RKO (cell line): Measurements from ENCODE around the gene RANBP1.

Source experiments
- DNase-seq: peaks from one replicate; pipeline ENCODE4 v3.0.0-alpha.2; 2016; ENCODE audit warnings: low spot score

The RANBP1 gene

GRCh38 chr22:20109411-20110358, 6.2 kb upstream of the RANBP1 start:
- no peak for DNase-seq

- DNase-seq = no peak
These were observed 5.4 kb upstream of the RANBP1 start for GRCh38 chr22:20110359-20110985.

- peak; percentile 53 for DNase-seq
These were observed 4.7 kb upstream of the RANBP1 start for GRCh38 chr22:20111045-20111688.

- no peak for DNase-seq
These were observed 3.9 kb upstream of the RANBP1 start for GRCh38 chr22:20111689-20112622.

- no peak for DNase-seq
These were observed 3.0 kb upstream of the RANBP1 start for GRCh38 chr22:20112623-20113511.

GRCh38 chr22:20113551-20114310, 2.2 kb upstream of the RANBP1 start:
- no peak for DNase-seq

GRCh38 chr22:20114506-20115475, 1.1 kb upstream of the RANBP1 start:
- no peak for DNase-seq

- no peak for DNase-seq
These were observed 559 bp downstream of the RANBP1 start for GRCh38 chr22:20116376-20116950.

- peak; percentile 98 for DNase-seq
These were observed 1.2 kb downstream of the RANBP1 start, which contains the start of gene TRMT2A for GRCh38 chr22:20116951-20117632. TRMT2A (minus strand) TSS chr22:20117226; CDS start chr22:20116906, 320 bp downstream.

GRCh38 chr22:20117633-20118299, 1.9 kb downstream of the RANBP1 start:
- peak; percentile 67 for DNase-seq

- peak; percentile 54 for DNase-seq
These were observed 2.6 kb downstream of the RANBP1 start for GRCh38 chr22:20118300-20119020.

- DNase-seq = no peak
These were observed 6.0 kb downstream of the RANBP1 start for GRCh38 chr22:20121856-20122415.

GRCh38 chr22:20123366-20124082, 7.6 kb downstream of the RANBP1 start:
- DNase-seq = no peak

GRCh38 chr22:20124083-20124787, 8.3 kb downstream of the RANBP1 start:
- DNase-seq = no peak
